ENCODE results near the gene NEK10. TPM values are rescaled to one million over a fixed set of nuclear protein-coding genes. Genes with fewer than 3 reads are reported as not detected.

NEK10 gene
- total and polyA plus RNA-seq, 2 of the 13 experiments (the other 11 are each of a cell fraction or from before 2014, with no cell fraction given): 2.8 to 14.2 TPM

DNA sequence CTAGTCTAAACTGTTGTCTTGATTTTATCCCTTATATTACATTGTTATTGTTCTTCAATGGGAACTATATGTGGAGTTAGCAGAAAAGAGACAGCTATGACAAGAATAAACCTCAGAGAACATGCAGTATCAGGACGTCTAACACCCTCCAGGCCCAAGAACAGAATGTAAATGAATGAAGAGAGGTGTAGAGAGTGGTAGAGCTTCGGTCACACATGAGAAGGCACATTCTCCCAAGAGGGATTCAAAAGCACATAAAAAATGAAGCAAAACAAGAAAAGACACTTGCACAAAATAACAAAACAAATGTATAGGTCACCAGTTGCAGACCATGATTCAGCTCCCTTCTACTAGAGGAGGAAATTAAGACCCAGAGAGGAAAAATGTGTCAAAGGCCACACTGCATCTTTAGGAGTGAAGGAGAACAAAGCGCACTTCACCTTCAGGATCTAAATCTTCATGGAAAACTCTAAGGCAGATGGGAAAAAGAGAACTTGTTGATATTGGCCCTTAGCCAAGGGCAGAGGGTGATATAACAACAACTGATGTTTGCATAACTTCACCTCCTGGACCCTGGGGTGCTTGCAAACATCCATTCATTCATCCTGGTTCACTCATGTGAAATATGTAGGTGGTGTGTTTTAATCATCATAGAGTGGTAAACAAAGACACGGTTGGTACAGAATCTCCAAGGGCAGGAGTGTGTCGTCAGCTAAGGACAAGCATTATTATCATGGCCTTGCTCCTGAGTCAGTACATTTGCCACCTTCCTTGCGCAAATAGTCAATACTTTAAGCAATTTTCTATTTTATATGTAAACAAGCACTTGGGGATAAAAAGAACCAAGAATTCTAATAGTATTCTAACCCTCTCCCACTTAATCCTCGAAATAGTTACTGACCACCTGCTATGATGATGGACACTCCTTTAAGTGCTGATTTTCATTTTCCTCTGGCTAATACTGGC, 8.8 kb downstream of the NEK10 start (continued):
- TF ChIP-seq SATB2 (CRISPR knock-in tag; IDR thresholded peaks at IDR 0.05): 0 out of 2 replicates have a peak, but pooled peaks have one; percentile 65
- TF ChIP-seq JUND (CRISPR knock-in tag; IDR thresholded peaks at IDR 0.05): peak; percentile 86
- TF ChIP-seq ZNF652 (CRISPR knock-in tag; IDR thresholded peaks at IDR 0.05; ENCODE audit: borderline replicate concordance, low read depth): no peak; the same call in 1 of the 2 replicates
- TF ChIP-seq ZNF432 (CRISPR knock-in tag; IDR thresholded peaks at IDR 0.05; ENCODE audit: borderline replicate concordance): no peak
- peak; percentile 95 for TF ChIP-seq MEIS2 (CRISPR knock-in tag; IDR thresholded peaks at IDR 0.05)
- TF ChIP-seq ZNF256 (CRISPR knock-in tag; conservative IDR thresholded peaks at IDR 0.05): no peak; the same call in 1 of the 2 replicates
- TF ChIP-seq NKX3-1 (CRISPR knock-in tag; IDR thresholded peaks at IDR 0.05): peak; percentile 97
- peak; percentile 71 for TF ChIP-seq TMF1 (CRISPR knock-in tag; IDR thresholded peaks at IDR 0.05; ENCODE audit: low read depth)
- peak; percentile 47 for TF ChIP-seq YY1 (IDR thresholded peaks at IDR 0.05; ENCODE audit: insufficient read depth, insufficient replicate concordance, low read depth, low read length)
- TF ChIP-seq ZBTB42 (CRISPR knock-in tag; IDR thresholded peaks at IDR 0.05): no peak
- TF ChIP-seq HDAC2 (CRISPR knock-in tag; IDR thresholded peaks at IDR 0.05): peak; percentile 99
- TF ChIP-seq ZNF138 (CRISPR knock-in tag; IDR thresholded peaks at IDR 0.05; ENCODE audit: low read depth): no peak
- TF ChIP-seq ZNF598 (CRISPR knock-in tag; IDR thresholded peaks at IDR 0.05; ENCODE audit: borderline replicate concordance): no peak
- TF ChIP-seq HES4 (CRISPR knock-in tag; IDR thresholded peaks at IDR 0.05; ENCODE audit: borderline replicate concordance): no peak
- no peak for TF ChIP-seq ZNF501 (CRISPR knock-in tag; IDR thresholded peaks at IDR 0.05)
- TF ChIP-seq, protein P1, sequence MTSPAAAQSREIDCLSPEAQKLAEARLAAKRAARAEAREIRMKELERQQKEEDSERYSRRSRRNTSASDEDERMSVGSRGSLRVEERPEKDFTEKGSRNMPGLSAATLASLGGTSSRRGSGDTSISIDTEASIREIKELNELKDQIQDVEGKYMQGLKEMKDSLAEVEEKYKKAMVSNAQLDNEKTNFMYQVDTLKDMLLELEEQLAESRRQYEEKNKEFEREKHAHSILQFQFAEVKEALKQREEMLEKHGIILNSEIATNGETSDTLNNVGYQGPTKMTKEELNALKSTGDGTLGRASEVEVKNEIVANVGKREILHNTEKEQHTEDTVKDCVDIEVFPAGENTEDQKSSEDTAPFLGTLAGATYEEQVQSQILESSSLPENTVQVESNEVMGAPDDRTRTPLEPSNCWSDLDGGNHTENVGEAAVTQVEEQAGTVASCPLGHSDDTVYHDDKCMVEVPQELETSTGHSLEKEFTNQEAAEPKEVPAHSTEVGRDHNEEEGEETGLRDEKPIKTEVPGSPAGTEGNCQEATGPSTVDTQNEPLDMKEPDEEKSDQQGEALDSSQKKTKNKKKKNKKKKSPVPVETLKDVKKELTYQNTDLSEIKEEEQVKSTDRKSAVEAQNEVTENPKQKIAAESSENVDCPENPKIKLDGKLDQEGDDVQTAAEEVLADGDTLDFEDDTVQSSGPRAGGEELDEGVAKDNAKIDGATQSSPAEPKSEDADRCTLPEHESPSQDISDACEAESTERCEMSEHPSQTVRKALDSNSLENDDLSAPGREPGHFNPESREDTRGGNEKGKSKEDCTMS (CRISPR knock-in tag; conservative IDR thresholded peaks at IDR 0.05): no peak
- TF ChIP-seq, protein P2, sequence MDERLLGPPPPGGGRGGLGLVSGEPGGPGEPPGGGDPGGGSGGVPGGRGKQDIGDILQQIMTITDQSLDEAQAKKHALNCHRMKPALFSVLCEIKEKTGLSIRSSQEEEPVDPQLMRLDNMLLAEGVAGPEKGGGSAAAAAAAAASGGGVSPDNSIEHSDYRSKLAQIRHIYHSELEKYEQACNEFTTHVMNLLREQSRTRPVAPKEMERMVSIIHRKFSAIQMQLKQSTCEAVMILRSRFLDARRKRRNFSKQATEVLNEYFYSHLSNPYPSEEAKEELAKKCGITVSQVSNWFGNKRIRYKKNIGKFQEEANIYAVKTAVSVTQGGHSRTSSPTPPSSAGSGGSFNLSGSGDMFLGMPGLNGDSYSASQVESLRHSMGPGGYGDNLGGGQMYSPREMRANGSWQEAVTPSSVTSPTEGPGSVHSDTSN (CRISPR knock-in tag; IDR thresholded peaks at IDR 0.05): no peak; the same call in 1 of the 2 replicates
- no peak for TF ChIP-seq JDP2 (CRISPR knock-in tag; IDR thresholded peaks at IDR 0.05; ENCODE audit: borderline replicate concordance)
- no peak for TF ChIP-seq MYC (CRISPR knock-in tag; IDR thresholded peaks at IDR 0.05; ENCODE audit: borderline replicate concordance)
- no peak for TF ChIP-seq ZFP62 (CRISPR knock-in tag; IDR thresholded peaks at IDR 0.05)
- TF ChIP-seq ZBTB20 (CRISPR knock-in tag; IDR thresholded peaks at IDR 0.05; ENCODE audit: borderline replicate concordance, low read depth): peak; percentile 88; the same call in 1 of the 2 replicates
- peak; percentile 74; the same call in 1 of the 2 replicates for TF ChIP-seq HOXA5 (CRISPR knock-in tag; IDR thresholded peaks at IDR 0.05)
- TF ChIP-seq SRY (CRISPR knock-in tag; IDR thresholded peaks at IDR 0.05): no peak; the same call in 1 of the 2 replicates
- TF ChIP-seq ZNF780A (CRISPR knock-in tag; IDR thresholded peaks at IDR 0.05): no peak
- peak; percentile 40; the same call in 1 of the 2 replicates for TF ChIP-seq PRMT3 (CRISPR knock-in tag; IDR thresholded peaks at IDR 0.05; ENCODE audit: borderline replicate concordance, low read depth)
- TF ChIP-seq, protein P3, sequence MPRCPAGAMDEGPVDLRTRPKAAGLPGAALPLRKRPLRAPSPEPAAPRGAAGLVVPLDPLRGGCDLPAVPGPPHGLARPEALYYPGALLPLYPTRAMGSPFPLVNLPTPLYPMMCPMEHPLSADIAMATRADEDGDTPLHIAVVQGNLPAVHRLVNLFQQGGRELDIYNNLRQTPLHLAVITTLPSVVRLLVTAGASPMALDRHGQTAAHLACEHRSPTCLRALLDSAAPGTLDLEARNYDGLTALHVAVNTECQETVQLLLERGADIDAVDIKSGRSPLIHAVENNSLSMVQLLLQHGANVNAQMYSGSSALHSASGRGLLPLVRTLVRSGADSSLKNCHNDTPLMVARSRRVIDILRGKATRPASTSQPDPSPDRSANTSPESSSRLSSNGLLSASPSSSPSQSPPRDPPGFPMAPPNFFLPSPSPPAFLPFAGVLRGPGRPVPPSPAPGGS (CRISPR knock-in tag; IDR thresholded peaks at IDR 0.05): no peak

All from HepG2 (cell line).